Pancreas (tissue), 10 donors: ENCODE measurements around the gene LYPD6B. TPM values are rescaled to one million over a fixed set of nuclear protein-coding genes. Genes with fewer than 3 reads are reported as not detected.

Experiments
- ATAC-seq, 4 donors: fragments of 200-7000 bp; cut with Tn5 transposase; one replicate each; pipeline versions ENCODE4 v1.8.0 to v1.9.1; 2020; ENCODE audit warnings: mild to moderate bottlenecking in 4 of 4, moderate library complexity in 4 of 4
- DNase-seq, 6 donors: peaks; one replicate each; pipeline ENCODE4 v3.0.0-alpha.2; 2020
- FAIRE-seq: peaks from 2 replicates; lab custom pipeline; 2012; peaks lifted over from hg19 to GRCh38; lab: Jason Lieb, UNC
- H3K27ac ChIP-seq, 4 donors: fragments of 200-600 bp; sonication (generic); 1 replicate in 3 of 4; 2 replicates in 1 of 4; pipeline versions ENCODE4 v1.5.0 to v1.8.0; 2020
- H3K27me3 ChIP-seq, 4 donors: fragments of 200-600 bp; one replicate each; pipeline ENCODE4 v1.8.0; 2021
- H3K36me3 ChIP-seq, 3 donors: fragments of 200-600 bp; sonication (generic) in 1 of 3; one replicate each; pipeline versions ENCODE4 v1.5.0 to v1.8.0; 2020 to 2021
- H3K4me1 ChIP-seq, 3 donors: fragments of 200-600 bp; one replicate each; pipeline ENCODE4 v1.8.0; 2021
- H3K4me3 ChIP-seq, 4 donors: fragments of 200-600 bp; sonication (generic) in 2 of 4; one replicate each; pipeline versions ENCODE4 v1.5.0 to v1.8.0; 2020 to 2021
- H3K9me3 ChIP-seq, 4 donors: fragments of 200-600 bp; one replicate each; pipeline ENCODE4 v1.8.0; 2021
- WGBS, 2 donors: extraction: QIAGEN DNeasy Blood & Tissue Kit; methylation state at CpG; one replicate each; pipeline ENCODE4 v1.1.7; 2013; 5-methylcytosine and 5-hydroxymethylcytosine counted together
- intact Hi-C, 3 donors: fragments of 100-400 bp; cut with DNase I; formaldehyde crosslinking; loops; one replicate each; pipeline versions ENCODE4 v1.11.1 to v1.14.2; 2022
- polyA plus RNA-seq, 2 donors: library from polyadenylated mRNA; stranded (reverse); fragments of 200-250 nt; gene quantifications; one replicate each; pipeline ENCODE4 v1.2.3, GENCODE V29; 2013
- total RNA-seq, 6 donors: library from RNA; stranded (reverse); fragmentation: NEBNext Ultra II Directional in 4 of 6; extraction: Animal tissue kit (Norgen Biotek cat#: 25700) in 4 of 6; gene quantifications; one replicate each; pipeline versions ENCODE4 v1.2.1 to v1.2.4, GENCODE V29; 2021 to 2023
- TF ChIP-seq, protein P1 (sequence below), 4 donors: fragments of 200-600 bp; sonication (generic) in 3 of 4; IDR thresholded peaks; one replicate each; pipeline versions ENCODE4 v1.5.0 to v1.8.0; 2021; ENCODE audit warnings: antibody characterized with exemption in 4 of 4
- donor health status: healthy with polysubstance abuse.
- donor health status: DM: no; HTN: no; CAD: no; lungs with moderate emphysema.
- donor health status: DM: no; HTN: no; CAD: no.
- donor health status: control.
- donor health status: control.
- donor health status: Bipolar disorder and iron deficiency.
- donor health status: DM: yes; HTN: yes; CAD: no.
- donor health status: DM: no; HTN: no; CAD: no.
- donor health status: DM: no; HTN: no; CAD: no.
- donor health status: DM: yes; HTN: yes; CAD: no.

Gene LYPD6B
- total and polyA plus RNA-seq, 8 donors: 3.0 to 8.1 (median 4.6) TPM

DNA sequence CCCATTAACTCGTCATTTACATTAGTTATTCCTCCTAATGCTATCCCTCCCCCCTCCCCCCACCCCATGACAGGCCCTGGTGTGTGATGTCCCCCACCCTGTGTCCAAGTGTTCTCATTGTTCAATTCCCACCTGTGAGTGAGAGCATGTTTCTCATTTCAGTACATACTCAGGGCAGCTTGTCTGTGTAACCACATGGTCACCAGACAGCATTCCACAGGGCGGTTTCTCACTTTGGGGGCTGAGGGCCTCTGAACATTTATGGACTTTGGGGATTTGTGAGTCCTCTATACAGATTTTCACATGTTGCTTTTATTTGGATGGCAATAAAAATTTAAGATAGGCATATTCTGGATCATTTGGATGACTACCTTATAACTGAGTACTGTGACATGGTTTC is 84.0 kb downstream of the LYPD6B start:
- DNase-seq: no peak
- ATAC-seq: no peak
- FAIRE-seq: no peak
- H3K4me3 ChIP-seq: no peak overlapping the region
- no peaks in the 10 kb centered on the region for H3K27me3 ChIP-seq
- no peaks in the 10 kb centered on the region for H3K9me3 ChIP-seq
- intact Hi-C loops: no loop called here
- 90 to 93% methylated on average over 2 of the region's 2 CpGs for WGBS, 2 donors
- TF ChIP-seq, protein P1, sequence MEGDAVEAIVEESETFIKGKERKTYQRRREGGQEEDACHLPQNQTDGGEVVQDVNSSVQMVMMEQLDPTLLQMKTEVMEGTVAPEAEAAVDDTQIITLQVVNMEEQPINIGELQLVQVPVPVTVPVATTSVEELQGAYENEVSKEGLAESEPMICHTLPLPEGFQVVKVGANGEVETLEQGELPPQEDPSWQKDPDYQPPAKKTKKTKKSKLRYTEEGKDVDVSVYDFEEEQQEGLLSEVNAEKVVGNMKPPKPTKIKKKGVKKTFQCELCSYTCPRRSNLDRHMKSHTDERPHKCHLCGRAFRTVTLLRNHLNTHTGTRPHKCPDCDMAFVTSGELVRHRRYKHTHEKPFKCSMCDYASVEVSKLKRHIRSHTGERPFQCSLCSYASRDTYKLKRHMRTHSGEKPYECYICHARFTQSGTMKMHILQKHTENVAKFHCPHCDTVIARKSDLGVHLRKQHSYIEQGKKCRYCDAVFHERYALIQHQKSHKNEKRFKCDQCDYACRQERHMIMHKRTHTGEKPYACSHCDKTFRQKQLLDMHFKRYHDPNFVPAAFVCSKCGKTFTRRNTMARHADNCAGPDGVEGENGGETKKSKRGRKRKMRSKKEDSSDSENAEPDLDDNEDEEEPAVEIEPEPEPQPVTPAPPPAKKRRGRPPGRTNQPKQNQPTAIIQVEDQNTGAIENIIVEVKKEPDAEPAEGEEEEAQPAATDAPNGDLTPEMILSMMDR (IDR thresholded peaks at IDR 0.05): no peak
- H3K36me3 ChIP-seq: no peaks in the 10 kb centered on the region
- H3K27ac ChIP-seq: no peak overlapping the region
- peaks cover 0 to 14% (median 14%) of the 10 kb centered on the region in 3 donors for H3K4me1 ChIP-seq

DNA sequence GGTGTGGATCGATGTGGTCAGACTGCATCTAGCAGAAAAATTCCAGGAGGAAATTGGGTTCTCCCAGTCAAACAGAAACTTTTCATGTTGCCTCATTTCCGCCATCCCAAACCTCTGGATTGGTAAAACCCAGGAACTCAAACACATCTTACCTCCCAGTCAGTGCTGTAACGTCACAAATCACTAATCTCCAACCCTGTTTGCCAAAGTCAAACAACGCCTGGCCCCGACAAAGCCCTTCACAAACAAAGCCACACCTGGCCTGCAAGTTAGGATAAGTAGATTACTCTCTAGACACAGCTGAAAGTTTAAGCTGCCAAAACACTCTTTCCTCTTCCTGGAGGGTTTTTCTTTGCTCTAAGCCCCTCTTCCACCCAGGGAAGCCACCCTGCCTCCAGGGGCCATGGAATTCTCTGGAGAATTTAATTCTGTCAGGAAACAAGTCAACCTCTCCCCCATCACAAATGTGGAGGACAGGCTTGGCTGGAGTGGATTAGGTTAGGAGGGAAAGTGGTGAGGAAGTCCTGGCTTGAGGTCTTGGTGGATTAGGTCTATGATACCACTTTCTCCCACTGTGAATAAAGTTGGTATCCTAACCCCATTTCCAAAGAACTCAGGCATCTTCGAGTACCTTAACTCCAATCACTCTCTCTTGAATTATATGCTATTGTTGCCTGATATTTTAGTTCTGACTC is 86.7 kb downstream of the LYPD6B start:
- TF ChIP-seq, protein P1 (IDR thresholded peaks at IDR 0.05): no peak
- Histone ChIP-seq H3K9me3 (no peaks in the 10 kb centered on the region), H3K4me3 (no peak overlapping the region), H3K27me3 (no peaks in the 10 kb centered on the region), H3K4me1 (peaks cover 0 to 6% (median 0%) of the 10 kb centered on the region in 3 donors), H3K36me3 (no peaks in the 10 kb centered on the region), H3K27ac (peak overlapping the region in 2 of 4 donors; percentile 8 to 21)
- FAIRE-seq (no peak), DNase-seq (peak in 5 of 6 donors; percentile 49 to 69 (median 62)), ATAC-seq (peak; percentile 86 to 99 (median 98))
- WGBS, 2 donors: 25 to 27% methylated on average over 6 of the region's 6 CpGs
- intact Hi-C loops: no loop called here

DNA sequence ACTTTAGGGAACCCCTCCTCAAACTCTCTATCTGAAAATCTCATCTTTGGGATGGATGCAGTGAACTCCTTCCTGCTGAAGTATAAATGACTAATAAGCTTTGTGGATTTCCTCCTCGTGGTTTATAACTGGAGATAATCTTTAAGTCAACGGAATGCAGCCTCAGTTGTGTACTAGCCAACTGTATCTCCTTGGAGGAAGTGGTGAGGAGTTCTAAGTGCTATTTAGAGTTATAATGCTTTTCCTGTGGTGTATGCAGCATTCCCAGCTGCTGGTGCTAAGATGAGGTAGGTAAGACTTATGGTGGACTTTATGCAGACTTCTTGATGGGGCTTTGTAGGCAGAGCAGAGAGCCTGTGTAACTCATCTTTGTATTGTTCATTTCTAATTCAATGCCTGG is 90.9 kb downstream of the LYPD6B start:
- Histone ChIP-seq H3K9me3 (no peaks in the 10 kb centered on the region), H3K27me3 (no peaks in the 10 kb centered on the region), H3K4me3 (no peak overlapping the region), H3K4me1 (peaks cover 0 to 6% (median 0%) of the 10 kb centered on the region in 3 donors), H3K36me3 (no peaks in the 10 kb centered on the region), H3K27ac (no peak overlapping the region)
- intact Hi-C loops: no loop called here
- no peak for ATAC-seq
- FAIRE-seq: no peak
- TF ChIP-seq, protein P1 (IDR thresholded peaks at IDR 0.05): no peak
- DNase-seq: no peak
- 61 to 66% methylated on average over 2 of the region's 2 CpGs for WGBS, 2 donors

DNA sequence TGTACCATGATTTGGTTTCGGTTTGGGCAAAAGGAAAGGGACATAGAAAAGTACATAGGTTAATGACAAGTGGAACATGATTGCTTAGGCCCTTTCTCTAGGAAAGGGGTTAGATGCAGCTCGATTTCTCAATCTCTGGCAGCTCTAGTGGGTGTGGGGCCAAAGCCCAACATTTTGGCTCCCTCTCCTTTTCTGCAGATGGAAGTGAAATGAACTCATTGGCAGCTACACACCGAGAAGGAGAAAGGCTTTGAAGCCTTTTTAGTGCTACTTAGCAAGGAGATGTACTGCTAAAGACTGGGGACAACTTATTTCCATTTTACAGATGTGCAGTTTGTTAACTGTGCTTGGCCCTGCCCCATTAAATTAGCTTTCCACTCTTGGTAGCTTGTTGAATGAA is 93.8 kb downstream of the LYPD6B start:
- Histone ChIP-seq H3K27me3 (no peaks in the 10 kb centered on the region), H3K36me3 (no peaks in the 10 kb centered on the region), H3K9me3 (no peaks in the 10 kb centered on the region), H3K27ac (no peak overlapping the region), H3K4me1 (no peaks in the 10 kb centered on the region), H3K4me3 (no peak overlapping the region)
- TF ChIP-seq, protein P1 (IDR thresholded peaks at IDR 0.05): no peak
- WGBS, 2 donors: 85 to 86% methylated on average over 3 of the region's 3 CpGs
- DNase-seq: no peak
- FAIRE-seq: no peak
- no peak for ATAC-seq
- intact Hi-C loops: no loop called here

DNA sequence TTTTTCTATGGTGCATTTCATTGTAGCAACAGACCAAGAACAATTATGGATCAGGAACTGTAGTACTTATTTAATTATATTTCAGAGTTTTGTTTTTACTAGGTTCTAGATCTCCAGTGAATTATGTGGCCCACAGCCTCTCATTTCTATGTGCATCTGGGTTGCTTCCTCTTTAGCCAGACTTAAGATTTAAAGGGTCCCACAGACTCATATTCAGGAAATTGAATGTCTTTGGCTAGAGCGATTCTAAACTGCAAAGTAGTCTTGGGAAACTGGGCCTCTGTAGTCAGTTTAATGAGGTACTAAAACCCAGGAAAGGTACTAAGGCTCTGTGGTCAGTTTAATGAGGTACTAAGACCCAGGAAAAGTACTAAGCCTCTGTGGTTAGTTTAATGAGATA is 94.4 kb downstream of the LYPD6B start:
- ATAC-seq: no peak
- Histone ChIP-seq H3K4me1 (no peaks in the 10 kb centered on the region), H3K27ac (no peak overlapping the region), H3K9me3 (no peaks in the 10 kb centered on the region), H3K36me3 (no peaks in the 10 kb centered on the region), H3K4me3 (no peak overlapping the region), H3K27me3 (no peaks in the 10 kb centered on the region)
- FAIRE-seq: no peak
- TF ChIP-seq, protein P1 (IDR thresholded peaks at IDR 0.05): no peak
- DNase-seq: no peak
- intact Hi-C loops: no loop called here
- WGBS, 2 donors: 89 to 95% methylated on average over 1 of the region's 1 CpG
